ENCODE results near the gene AAK1. TPM values are rescaled to one million over a fixed set of nuclear protein-coding genes. Genes with fewer than 3 reads are reported as not detected.
"Not testable (repeated sequence)": the region's sequence is repeated elsewhere in the genome, so short reads cannot be mapped to it uniquely, and the experiment has no call there.

AAK1 gene
- total RNA-seq, 1 donor from 2014 or later: 23.8 TPM

DNA sequence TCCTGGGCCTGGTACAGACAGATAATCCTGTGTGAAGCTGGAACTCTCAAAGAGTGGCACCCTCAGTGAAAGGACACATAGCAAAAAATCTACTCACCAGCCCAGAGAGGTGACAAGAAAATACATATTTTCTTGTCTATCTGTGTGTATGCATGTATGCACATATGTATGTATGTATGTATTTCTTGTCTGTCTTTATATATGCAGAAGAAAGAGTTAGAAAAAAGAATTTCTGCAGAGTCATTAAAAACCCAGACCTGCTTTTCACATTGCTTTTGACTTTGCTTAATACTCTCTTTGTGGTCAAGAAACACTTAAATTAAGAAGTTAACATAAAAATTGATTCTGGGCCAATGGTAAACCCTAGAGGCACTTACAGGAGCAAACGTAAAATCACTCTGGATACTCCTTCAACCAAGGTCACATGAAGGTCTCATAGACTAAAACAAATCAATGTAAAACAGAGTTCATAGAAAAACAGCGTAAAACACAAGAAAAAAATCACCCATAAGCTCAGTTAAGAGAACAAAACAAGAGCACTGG is 16.5 kb upstream of the AAK1 start:
- DNase-seq: no peak

GRCh38 chr2:69659349-69659748 is 15.8 kb upstream of the AAK1 start:
- no peak for DNase-seq

DNA sequence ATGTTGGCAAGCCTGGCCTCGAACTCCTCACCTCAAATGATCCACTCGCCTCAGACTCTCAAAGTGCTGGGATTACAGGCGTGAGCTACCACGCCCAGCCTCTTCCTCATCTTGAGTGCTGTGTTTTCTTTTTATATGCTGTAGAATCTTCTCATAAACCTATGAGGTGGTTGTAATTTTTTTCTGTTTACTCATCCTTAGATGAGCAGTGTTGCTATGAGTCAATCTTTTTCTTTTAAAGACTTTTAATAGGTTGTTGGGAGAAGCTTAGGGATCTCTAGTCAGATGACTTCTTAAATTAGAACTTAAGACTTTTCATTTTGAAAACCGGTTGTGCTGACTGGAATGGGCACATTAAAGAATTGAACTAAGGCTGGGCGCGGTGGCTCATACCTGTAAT is 8.7 kb upstream of the AAK1 start:
- no peak for DNase-seq

GRCh38 chr2:69647196-69647595 is 3.7 kb upstream of the AAK1 start:
- not testable (repeated sequence) for DNase-seq

- DNase-seq: no peak
These were observed 3.2 kb upstream of the AAK1 start for GRCh38 chr2:69646714-69647113.

DNA sequence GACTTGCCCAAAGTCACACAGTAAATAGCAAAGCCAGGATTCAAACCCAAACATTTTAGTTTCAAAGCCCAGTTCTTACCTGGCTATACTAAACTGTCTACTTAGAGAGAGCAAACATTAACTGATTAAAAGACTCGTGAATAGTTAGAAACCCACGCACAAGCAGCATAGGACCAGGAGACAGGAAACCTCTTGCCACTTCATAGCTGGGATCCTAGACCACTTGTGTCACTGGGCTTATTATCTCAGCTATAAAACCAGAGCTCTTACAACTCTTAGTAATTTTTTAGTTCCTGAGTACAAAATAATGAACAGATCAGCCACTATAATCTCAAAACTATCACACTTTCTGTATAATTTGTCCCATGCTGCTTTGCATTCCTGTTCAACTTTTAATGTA is 2.4 kb upstream of the AAK1 start:
- no peak for DNase-seq

GRCh38 chr2:69645031-69645431 is 1.5 kb upstream of the AAK1 start:
- DNase-seq: peak; percentile 22

DNA sequence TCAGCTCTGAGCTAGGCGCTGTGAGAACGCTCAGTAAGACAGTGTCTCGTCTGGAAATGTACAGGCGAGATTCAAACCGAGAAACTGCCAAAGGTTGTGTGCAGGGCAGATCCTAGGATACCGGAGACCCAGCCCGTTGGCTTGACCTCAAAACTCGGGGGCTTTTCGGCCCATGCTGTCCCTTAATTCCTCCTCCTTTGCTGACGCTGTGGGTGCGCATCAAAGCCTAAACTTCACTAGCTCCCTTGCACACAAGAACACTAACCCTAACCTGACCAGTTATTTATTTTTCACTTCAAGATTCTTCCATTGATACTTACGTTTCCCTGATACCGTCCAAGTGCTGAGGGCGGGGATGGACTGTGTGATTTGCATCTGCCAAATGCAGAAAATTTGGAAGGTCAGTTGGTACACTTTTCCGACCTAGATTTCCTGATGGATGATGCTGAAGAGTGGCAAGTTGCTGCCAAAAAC is 1.0 kb upstream of the AAK1 start:
- DNase-seq: peak; percentile 26

- DNase-seq: peak; percentile 75
These were observed 584 bp downstream of the AAK1 start for GRCh38 chr2:69642709-69643601.

- peak; percentile 17 for DNase-seq
These were observed 1.4 kb downstream of the AAK1 start for GRCh38 chr2:69641887-69642708.

DNA sequence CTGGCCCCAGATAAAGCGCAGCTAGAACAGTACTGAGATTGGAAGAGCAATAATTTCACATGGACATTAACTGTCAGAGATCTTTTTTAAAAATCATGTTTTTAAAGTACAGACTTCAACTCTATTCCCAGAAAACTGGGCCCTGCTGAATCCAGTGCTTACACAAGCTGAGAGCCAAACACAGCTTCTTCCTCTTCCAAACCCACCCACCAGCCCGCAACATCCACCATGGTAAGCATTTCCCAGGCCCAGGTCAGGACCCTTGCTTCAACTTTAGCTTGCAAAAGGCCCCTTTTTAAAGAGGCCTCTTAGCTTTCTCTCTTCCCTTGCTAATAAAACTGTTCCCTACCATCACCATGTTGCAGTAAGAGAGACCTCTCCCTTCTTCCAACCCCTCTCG is 2.1 kb downstream of the AAK1 start:
- no peak for DNase-seq

DNA sequence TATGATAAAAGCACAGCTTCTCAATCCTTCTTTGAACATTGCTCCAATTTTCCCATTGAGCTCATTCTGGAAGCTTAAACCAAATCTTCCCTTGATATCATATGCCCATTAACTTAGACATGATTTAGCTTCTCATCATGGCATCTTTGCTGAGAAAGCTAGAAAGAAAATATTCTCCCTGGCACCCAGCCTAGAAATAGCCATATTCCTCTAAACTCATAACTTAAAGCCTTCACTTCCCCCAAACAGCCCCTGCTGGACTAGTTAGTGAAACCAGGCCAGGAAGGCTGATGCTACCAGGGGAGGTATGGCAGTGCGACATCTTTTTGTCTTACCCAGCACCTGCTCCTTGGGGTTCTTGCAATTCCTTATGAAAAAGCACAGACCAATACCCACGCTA is 4.3 kb downstream of the AAK1 start:
- no peak for DNase-seq

GRCh38 chr2:69638630-69639029 is 4.9 kb downstream of the AAK1 start:
- no peak for DNase-seq

DNA sequence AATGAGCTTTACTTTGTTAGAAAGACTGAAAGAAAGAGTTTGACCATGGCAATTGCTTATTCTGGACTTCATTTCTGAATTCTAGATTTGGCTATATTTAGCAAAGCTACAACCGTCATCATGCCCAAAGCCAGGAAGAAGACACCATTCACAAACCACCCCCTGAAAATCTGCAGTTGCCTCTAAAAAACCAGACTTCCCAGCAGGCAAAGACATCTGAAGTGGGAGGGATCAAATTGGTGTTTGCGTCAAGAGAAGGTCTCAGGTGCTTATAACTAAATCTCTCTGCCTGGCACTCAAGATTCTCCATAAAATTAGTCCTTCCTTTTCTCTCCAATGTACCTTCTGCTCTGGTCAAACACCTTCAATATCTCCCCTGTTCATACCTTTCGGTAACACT is 5.6 kb downstream of the AAK1 start:
- no peak for DNase-seq

GRCh38 chr2:69636395-69636794 is 7.1 kb downstream of the AAK1 start:
- DNase-seq: no peak

DNA sequence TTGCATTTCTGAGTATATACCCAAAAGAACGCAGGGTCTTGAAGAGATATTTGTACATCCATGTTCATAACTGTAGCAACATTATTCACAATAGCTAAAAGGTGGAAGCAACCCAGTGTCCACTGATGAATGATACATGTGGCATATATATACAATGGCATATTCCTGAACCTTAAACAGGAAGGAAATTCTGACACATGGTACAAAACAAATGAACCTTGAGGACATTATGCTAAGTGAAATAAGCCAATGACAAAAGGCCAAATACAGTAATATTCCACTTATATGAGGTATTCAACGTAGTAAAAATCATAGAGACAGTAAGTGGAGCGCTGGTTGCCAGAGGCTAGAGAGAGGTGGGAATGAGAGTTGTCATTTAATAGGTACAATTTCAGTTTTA is 8.1 kb downstream of the AAK1 start:
- DNase-seq: peak; percentile 57

DNA sequence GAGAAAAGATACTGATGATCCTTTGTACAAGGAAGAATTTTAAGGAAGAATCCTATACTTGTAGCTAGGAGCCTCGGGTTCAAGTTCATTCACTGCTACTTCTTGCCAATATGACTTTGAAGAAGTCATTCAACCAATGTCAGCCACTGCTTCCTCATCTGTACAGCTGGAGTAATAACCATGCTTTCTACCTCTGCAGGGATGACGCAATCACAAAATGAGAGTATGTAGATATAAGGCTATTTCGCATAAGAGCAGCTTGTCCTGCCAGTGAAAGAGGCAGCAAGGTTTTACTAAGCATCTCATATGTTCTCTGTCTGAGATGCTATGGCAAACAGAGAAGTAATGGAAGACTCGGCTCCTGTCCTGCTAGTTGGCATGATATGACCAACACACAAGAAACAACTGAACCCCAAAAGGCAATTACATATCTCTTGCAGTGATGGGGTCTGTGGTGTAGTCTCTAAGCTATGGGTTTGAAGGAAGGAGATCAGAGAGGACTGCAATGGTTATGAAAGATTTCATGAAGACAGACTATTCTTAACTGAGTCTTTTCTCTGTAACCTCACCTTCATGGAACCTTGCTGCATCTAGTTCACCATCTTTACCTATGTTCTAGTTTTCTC is 9.2 kb downstream of the AAK1 start:
- no peak for DNase-seq

- no peak for DNase-seq
These were observed 12.1 kb downstream of the AAK1 start for GRCh38 chr2:69631402-69631801.

DNA sequence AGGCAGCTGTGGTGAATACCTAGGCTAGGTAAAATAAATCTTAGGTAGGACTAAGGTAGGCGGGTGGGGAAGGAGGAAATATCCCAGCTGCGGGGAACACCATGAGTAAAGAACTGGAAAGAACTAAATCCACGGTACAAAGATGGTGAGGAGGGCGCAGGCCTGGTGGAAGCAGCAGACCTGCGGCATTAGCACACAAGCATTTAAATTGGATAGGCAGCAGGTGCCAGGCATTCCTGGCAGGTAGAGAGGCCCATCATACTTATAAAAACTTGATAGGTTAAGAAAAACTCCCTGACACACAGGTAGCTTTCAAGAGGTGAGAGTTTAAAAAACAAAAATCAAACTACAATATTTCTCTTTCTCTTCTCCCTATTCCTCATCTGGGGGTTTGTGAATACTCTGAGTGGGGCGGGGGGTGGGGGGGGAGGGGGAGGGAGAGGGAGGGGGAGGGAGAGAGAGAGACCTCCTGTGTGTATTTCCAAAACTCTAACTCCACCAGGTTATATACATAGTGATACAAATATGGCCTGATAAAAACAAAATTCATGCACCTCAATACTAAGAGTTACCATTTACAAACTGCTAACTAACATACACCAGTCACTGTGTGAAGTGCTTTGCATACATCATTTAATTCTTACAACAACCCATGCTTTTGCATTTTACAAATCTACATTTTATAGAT is 13.5 kb downstream of the AAK1 start:
- no peak for DNase-seq

- no peak for DNase-seq
These were observed 15.1 kb downstream of the AAK1 start for GRCh38 chr2:69628325-69629021.

DNA sequence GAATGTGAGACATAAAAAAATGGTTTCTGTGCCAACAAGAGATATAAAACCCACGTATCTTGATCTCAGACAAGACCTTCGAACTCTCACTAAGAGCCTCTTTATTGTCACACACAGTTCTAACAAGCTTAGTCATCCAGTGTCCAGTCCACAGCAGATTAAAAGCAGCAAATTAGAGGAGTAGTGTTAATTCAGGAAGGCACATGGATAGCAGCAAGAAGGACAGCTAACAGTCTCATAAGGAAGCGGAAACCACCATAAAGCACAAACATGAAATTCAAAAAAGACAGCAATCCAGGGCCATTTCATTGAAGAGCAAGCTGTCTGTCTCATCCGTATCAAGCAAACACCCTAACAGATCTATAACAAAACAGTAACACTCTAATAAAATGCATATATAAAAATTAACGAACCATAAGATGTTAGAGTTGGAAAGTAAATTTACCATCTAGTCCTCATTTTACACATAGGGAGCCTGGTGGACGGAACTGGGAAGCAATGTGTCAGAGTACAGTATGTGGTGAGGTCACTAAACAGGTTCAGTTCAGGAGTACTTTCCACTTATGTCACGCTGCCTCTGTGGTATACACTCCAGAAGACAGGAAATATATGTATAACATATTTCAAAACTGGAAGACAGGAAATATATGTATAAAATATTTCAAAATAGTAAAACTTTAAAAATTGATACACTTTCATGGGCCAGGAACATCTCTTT is 18.3 kb downstream of the AAK1 start:
- peak; percentile 44 for DNase-seq

Data from dermis blood vessel endothelial cell (primary cell).